ENCODE results near the gene BARHL2. TPM values are rescaled to one million over a fixed set of nuclear protein-coding genes. Genes with fewer than 3 reads are reported as not detected.

The BARHL2 gene
- total and polyA plus RNA-seq, 8 donors: not detected

DNA sequence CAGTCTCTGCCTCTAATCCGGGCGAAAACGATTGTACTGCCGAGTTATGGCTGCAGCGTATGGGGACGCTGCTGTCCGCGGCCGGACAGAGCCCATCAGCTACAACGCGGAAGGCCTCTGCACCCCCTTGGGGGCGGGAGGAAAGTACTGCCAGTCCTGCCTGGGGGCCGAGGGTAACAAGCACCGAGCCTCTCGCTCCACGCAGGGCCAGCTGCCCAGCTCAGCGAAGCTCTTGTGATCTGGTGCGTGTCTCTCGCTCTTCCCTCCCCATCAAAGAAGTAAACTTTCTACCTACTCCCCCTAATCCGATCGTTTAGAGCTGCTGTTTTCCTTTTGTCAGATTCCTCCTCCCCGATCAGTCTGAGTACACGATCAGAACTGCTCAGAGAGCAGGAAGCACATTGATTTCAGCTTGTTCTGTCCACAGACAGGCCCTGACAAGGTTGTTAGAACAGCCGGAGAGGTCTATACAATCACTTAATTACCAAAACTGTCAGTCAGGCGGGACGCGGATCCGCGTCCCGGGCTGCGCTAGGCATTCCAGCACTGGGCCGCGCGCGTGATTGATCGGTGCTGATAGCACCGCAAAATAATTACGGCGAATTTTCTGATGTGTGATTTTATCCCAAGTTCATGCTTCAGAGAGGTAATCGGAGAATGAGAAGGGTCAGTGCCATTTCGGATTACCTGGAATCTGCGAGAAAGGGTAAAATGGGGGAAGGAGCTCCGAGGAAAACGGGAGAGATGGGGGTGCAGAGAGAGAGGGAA lies 8.7 kb upstream of the BARHL2 start:
- intact Hi-C loops (cut with DNase I): no loop called here

DNA sequence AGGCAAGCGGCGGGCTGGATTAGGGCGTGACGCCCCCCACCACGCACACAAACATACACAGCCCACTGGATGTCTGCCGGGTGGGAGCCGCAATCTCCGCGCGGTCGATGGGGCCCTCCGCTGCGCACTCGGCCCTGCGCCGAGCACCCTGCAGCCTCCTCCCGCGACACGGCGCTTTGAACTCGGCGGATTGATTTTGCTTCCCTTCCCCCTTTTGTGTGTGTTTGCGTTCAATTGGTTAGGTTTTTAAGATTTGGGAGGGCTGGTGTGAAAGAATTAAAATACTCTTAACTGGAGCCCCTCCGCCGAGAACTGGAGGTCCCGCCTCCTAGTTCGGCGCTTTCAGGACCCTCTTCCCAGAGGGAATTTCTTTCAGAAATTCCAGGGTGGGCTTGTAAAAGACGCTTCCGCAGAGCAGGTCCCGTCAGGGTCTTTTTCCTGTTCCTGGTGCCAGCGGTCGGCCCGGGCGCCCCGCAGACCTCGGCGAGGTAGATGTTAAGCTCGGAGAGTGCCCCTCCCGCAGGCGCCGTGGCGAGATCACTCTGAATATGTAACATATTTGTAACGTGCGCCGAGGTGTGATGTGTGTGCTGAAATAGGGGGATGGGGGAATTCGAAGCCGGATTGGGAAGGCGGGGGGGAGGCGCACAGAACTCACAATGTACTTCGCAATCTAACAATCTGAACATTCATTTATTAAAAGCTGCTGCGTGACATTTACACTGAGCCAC lies 8.0 kb upstream of the BARHL2 start:
- peak in 1 of 4 donors; percentile 76 for DNase-seq
- H3K27me3 ChIP-seq: peaks cover 100% of the 10 kb centered on the region in 2 donors
- TF ChIP-seq, protein P1, sequence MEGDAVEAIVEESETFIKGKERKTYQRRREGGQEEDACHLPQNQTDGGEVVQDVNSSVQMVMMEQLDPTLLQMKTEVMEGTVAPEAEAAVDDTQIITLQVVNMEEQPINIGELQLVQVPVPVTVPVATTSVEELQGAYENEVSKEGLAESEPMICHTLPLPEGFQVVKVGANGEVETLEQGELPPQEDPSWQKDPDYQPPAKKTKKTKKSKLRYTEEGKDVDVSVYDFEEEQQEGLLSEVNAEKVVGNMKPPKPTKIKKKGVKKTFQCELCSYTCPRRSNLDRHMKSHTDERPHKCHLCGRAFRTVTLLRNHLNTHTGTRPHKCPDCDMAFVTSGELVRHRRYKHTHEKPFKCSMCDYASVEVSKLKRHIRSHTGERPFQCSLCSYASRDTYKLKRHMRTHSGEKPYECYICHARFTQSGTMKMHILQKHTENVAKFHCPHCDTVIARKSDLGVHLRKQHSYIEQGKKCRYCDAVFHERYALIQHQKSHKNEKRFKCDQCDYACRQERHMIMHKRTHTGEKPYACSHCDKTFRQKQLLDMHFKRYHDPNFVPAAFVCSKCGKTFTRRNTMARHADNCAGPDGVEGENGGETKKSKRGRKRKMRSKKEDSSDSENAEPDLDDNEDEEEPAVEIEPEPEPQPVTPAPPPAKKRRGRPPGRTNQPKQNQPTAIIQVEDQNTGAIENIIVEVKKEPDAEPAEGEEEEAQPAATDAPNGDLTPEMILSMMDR (IDR thresholded peaks at IDR 0.05): no peak
- H3K4me1 ChIP-seq: peaks cover 4 to 26% of the 10 kb centered on the region in 2 donors
- no peaks in the 10 kb centered on the region for H3K36me3 ChIP-seq
- ATAC-seq: no peak
- intact Hi-C loops (cut with DNase I): no loop called here
- H3K27ac ChIP-seq: no peak overlapping the region
- no peaks in the 10 kb centered on the region for H3K9me3 ChIP-seq
- no peak overlapping the region for H3K4me3 ChIP-seq

More for the DNA sequence above, 8.7 kb upstream of the BARHL2 start:
- Histone ChIP-seq H3K36me3 (no peaks in the 10 kb centered on the region), H3K4me3 (no peak overlapping the region), H3K27ac (no peak overlapping the region), H3K27me3 (peaks cover 100% of the 10 kb centered on the region in 2 donors), H3K4me1 (peaks cover 4 to 31% of the 10 kb centered on the region in 2 donors), H3K9me3 (no peaks in the 10 kb centered on the region)
- TF ChIP-seq, protein P1 (IDR thresholded peaks at IDR 0.05): no peak
- DNase-seq: peak in 1 of 4 donors; percentile 61
- ATAC-seq: no peak

DNA sequence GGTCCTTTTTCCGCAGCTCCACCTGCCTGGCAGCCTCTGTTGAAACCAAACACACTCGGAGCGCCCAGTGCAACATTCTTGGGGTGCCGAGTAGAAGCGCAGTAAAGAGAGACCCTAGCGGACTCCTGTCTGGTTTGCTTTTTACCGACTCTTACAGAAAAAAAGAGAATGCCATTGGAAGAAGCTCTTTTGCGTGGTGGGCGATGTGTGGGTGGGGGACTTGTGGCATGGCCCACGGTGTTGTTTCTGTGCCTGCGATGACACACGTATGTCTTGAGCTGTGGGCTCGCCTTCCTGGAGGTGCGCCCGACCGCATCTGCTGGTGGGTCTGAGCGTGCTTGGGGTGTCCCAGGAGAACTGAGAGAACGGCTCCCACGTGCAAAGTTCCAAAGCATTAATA lies 7.3 kb upstream of the BARHL2 start:
- H3K36me3 ChIP-seq: no peaks in the 10 kb centered on the region
- H3K27ac ChIP-seq: no peak overlapping the region
- H3K9me3 ChIP-seq: no peaks in the 10 kb centered on the region
- intact Hi-C loops (cut with DNase I): no loop called here
- TF ChIP-seq, protein P1 (IDR thresholded peaks at IDR 0.05): no peak
- H3K4me1 ChIP-seq: peaks cover 0 to 20% of the 10 kb centered on the region in 2 donors
- no peak overlapping the region for H3K4me3 ChIP-seq
- ATAC-seq (no peak), DNase-seq (no peak)
- H3K27me3 ChIP-seq: peaks cover 100% of the 10 kb centered on the region in 2 donors

DNA sequence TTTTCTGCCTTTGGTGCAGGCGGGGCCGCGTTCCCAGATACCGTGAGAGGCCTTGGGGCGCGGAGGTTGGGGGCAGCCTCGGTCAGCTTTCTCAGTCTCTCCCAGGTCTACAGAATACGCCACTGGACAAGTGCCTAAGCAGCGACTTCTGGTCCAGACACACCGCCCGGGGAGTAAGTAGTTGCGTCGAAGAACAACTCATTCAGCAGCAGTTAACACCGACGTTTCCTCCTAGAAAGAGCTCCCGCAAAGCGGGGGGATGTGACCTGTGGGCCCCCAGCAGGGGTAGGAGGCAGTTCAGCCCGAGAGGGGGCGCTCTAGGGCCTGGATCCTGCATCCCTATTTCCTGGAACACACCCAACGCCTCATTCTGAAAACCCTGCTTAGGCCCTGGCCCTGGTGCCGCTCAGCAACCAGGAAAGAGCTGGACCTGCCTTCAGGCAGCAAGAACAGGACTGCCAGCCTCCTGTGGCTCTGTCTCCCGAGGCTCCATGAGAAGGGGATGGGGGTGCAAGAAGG lies 6.5 kb upstream of the BARHL2 start:
- intact Hi-C loops (cut with DNase I): no loop called here
- ATAC-seq (no peak), DNase-seq (peak in 1 of 4 donors; percentile 50)
- H3K4me3 ChIP-seq: peak overlapping the region; percentile 4 to 16
- peaks cover 100% of the 10 kb centered on the region in 2 donors for H3K27me3 ChIP-seq
- no peak overlapping the region for H3K27ac ChIP-seq
- H3K9me3 ChIP-seq: no peaks in the 10 kb centered on the region
- H3K36me3 ChIP-seq: no peaks in the 10 kb centered on the region
- TF ChIP-seq, protein P1 (IDR thresholded peaks at IDR 0.05): no peak
- H3K4me1 ChIP-seq: peaks cover 2 to 20% of the 10 kb centered on the region in 2 donors
